Kasumi-1 (cell line): Measurements from ENCODE around the gene ZSCAN2.
"Not testable (repeated sequence)": the region's sequence is repeated elsewhere in the genome, so short reads cannot be mapped to it uniquely, and the experiment has no call there.

Experiments used
- DNase-seq, 2 experiments: peaks; one replicate each; lab custom pipeline; 2025; lab: John Stamatoyannopoulos, UW

ZSCAN2 gene

DNA sequence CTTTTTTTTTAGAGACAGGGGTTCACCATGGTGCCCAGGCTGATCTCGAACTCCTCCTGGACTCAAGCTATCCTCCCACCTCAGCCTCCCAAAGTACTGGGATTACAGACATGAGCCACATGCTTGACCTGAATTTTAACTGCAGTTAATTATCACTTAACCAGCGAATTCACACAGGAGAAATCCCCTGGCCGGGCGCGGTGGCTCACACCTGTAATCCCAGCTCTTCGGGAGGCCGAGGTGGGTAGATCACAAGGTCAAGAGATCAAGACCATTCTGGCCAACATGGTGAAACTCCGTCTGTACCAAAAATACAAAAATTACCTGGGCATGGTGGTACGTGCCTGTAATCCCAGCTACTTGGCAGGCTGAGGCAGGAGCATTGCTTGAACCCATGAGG is 41.1 kb downstream of the ZSCAN2 start:
- DNase-seq: not testable (repeated sequence)

DNA sequence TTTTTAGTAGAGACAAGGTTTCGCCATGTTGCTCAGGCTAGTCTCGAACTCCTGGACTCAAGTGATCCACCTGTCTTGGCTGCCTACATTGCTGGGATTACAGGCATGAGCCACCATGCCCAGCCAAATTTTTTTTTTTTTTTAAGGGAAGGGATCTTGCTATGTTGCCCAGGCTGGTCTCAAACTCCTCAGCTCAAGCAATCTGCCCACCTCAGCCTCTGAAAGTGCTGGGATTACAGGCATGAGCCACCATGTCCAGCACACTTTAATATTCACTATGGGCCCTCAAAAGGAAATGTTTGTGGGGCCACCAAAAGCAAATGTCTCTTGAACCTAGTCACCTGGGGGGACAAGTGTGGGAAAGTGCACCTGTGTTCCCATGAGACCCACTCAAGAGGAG is 41.8 kb downstream of the ZSCAN2 start:
- DNase-seq: not testable (repeated sequence)

DNA sequence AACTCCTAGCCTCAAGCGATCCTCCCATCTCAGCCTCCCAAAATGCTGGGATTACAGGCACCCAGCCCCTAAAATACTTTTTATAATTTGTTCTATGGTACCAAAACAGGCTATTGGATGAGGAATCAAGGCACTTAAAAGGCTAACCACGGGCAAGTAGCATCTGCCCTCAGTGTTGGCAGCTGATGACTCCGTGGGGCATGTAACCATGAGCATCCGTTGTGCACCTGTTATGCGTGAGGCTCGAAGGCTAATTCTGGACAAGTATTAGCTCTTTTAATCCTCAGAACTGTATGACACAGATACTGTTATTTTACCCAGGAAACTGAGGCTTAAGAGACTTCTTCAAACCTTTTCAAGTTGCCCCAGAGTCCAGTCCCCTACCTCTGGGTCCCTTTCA is 43.0 kb downstream of the ZSCAN2 start:
- DNase-seq: no peak

DNA sequence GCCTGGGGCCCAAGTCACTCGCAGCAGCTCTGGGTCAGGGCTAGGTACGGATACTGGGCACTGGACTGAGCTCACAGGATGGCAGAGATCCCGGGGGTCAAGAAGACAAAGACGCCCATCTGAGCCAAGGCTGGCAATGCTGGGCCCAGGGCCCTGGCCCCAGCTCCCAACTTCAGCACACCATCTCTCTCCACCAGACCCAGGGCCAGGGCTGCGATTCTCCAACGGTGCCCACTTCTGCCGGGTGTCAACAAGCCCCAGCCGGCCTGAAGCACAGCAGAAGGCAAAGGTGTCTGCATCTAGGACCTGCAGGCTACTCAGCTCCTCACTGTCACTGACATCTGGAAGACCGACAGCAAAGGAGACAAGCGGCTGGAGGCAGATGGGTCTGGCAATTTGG is 44.7 kb downstream of the ZSCAN2 start:
- DNase-seq: no peak

- no peak for DNase-seq
Observed at GRCh38 chr15:84645997-84646396, 45.2 kb downstream of the ZSCAN2 start.

- no peak for DNase-seq
Observed at GRCh38 chr15:84647726-84648125, 46.9 kb downstream of the ZSCAN2 start.

GRCh38 chr15:84648539-84648938 is 47.7 kb downstream of the ZSCAN2 start:
- DNase-seq: no peak

DNA sequence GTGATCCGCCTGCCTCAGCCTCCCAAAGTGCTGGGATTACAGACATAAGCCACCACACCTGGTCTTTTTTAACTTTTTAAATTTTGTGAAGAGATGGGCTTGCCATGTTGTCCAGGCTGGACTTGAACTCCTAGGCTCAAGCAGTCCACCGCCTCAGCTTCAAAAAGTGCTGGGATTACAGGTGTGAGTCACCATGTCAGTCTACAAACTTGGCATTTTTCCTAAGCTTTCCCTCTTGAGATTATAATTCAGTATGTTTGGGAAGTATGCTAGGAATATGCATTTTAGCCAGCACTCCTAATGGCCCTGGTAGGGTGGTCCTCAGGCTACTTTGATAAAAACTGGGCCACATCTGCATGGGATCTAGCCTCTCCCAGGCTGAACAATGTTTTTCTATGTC is 48.9 kb downstream of the ZSCAN2 start:
- no peak for DNase-seq

GRCh38 chr15:84653584-84653909 is 52.7 kb downstream of the ZSCAN2 start:
- DNase-seq: no peak

DNA sequence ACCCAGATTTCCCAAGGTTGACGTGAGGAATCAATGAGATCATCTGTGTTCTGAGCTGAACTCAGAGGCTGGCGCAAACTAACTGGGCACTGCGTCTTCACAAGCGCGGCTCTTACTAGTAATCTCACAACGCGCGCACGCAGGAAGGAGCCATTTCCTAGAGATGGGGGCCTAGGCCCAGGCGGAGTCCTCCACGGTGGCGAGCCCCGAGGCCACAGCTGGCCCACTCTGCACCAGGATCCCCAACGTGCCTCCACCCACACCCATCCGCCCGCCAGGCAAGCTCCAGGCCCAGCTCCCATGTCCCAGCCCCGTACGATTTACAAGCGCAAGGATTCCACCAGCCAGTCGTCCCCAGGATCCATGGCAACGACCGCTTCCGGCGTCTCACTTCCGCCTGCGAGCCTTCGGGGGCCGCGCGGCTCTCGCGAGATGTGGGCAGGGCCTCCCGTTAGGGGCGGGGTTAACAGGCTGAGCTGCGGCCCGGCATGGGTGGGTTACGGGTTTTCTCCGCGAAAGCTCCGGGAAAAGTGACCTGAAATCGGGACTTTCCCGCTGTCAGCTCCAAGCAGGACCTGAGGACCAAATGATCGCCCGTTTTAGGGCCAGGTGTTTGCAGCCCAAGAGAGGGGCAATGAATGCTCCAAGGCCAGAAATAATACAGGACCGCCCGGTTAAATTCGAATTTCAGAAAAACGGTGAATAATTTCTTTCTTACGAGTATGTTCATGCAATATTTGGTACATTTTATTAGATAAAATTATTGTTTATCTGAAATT is 53.3 kb downstream of the ZSCAN2 start, which contains the start of gene WDR73:
TSS of gene WDR73 (minus strand) at position 374 of the 779 bp plus-strand sequence. CDS start at position 365, 9 bp downstream.
- DNase-seq: peak; percentile 86 to 90

GRCh38 chr15:84654689-84655453 is 54.1 kb downstream of the ZSCAN2 start:
- peak; percentile 88 to 94 for DNase-seq

DNA sequence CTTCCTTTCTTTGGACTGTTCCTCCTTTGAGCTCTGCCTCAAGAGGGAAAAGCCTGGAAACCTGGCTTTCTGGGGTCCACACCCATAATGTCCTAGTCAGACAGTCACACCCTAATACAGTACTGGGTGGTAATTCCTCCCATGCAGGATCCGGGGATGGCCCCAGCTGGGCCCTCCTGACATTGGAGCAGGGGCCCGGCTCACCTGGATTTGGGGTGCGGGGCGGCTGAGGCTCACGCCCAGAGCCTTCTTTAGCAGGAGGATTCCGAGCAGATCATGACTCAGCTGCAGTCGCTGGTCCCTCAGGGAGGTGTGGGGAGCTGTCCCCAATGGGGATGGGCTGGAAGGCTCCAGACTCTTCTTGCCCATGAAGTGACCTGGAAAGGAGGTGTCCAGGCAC is 56.2 kb downstream of the ZSCAN2 start:
- DNase-seq: no peak

- DNase-seq: no peak
Observed at GRCh38 chr15:84657748-84658079, 56.9 kb downstream of the ZSCAN2 start.

DNA sequence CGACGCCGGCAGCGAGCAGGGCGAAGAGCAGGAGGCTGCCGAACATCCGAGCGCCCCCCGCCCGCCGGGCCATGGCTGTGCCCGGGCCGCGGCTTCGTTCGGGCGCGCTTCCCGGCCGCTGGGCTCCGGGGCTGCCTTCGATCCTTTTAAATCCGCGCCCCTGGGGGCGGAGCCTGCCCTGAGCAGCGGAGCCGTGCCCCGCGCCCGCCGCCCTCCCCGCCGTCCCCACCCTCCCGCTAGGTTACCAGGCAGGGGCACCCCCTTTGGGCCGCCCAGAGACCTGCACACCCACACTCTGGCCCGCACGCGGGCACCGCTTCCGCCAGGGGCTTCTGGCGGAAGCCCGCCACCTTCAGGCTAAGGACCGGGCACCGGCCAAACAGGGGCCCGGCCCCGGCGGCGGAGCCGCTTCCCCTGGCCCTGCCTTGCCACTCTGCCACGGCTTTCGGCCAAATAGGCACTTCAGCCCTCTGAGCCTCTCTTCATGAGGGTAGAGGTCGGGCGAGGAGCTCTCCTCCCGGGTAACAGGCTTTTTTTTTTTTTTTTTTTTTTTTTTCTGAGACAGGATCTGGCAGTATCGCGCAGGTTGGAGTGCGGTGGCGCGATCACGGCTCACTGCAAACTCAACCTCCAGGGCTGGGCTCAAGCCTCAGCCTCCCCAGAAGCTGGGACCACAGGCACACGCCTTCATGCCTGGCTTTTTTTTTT is 57.4 kb downstream of the ZSCAN2 start, which contains the start of gene NMB:
TSS of gene NMB (minus strand) at position 120 of the 708 bp plus-strand sequence. CDS start at position 73, 47 bp downstream.
- peak; percentile 71 to 79 for DNase-seq

DNA sequence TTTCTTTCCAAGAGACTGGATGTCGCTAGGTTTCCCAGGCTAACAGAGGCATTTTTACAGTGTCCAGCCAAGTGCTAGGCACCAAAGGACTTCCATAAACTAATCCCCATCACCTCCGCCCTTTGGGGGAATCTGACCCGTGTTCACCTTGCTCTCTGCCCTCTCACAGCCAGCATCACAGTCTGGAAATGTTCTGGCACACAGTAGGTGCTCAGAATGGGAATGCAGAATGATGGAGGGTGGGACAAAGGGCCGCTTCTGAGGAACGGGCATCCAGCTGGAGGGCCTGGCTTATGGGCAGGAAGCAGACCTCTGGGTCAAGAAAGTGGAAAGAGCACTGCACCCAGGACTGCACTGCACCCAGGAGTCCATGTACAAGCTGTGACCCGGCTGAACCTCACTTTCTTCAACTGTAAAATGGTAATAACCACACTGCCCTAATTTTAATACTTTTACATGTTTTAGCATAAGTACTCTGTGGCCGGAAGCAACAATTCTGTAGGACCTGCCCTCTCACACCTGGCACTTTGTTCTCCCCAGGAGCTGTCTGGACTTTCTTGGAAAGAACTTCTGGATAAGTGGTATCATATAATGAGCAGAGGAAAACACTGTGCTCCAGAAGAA is 58.1 kb downstream of the ZSCAN2 start:
- no peak for DNase-seq

- DNase-seq: no peak
Observed at GRCh38 chr15:84659904-84660781, 59.3 kb downstream of the ZSCAN2 start.

DNA sequence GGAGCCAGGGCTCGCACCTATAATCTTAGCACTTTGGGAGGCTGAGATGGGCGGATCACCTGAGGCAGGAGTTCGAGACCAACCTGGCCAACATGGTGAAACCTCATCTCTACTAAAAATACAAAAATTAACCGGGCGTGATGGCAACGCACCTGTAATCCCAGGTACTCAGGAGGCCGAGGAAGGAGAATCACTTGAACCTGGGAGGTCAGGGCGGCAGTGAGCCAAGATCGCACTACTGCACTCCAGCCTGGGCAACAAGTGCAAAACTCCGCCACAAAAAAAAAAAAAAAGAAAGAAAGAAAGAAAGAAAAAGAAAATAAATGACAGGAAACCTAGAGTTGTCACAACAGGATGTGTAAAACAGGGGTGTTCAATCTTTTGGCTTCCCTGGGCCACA is 60.2 kb downstream of the ZSCAN2 start:
- no peak for DNase-seq

DNA sequence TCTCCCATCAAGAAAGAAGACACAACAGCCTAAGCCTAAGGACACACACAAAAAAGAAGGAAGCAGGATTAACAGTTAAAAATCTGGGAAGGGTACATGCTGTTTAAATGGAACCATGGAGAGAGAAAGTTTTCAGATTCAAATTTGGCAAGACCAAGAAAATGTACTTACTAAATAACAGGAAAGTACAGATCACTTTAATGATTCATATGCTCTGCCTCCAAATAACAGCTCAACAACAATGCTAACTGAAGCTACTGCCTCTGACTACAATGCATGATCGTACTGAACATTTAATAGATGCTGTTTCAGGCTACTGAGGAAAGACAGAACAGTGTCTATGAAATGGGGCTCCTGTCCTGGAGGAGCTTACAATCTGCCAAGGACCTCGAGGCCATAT is 65.6 kb downstream of the ZSCAN2 start:
- no peak for DNase-seq

DNA sequence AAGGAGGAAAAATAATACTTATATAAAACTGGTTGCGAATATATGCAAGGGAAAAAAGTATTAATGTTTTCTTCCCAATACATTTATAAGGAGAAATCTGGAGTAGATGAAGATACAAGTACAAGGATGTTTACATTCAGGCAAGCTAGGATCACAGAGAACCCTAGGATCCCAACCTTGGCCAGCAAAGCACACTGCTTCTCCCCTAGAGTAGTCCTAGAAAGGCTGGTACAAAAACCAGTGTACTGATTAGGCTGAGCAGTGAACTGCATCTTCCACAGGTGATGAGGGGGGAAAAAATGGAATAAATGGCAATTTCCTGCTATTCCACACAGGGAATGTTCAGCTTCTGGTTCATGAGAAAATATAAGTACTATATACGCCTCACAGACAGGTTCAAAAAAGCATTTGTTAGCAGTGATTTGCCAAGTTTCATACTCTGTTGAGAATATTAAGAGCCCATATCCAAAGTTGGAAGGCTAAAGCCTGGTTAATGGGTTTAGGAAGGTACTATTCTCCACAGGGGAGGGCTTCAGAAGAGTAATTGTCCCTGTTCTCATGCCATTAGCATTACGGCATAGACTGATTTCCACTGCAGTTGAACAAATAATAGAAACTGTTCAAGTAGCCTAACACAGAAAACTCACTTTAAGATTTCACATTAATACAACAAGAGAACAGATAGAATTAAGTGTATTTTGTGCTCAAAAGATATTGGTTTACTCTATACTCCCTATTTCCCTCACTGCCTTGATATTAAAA is 67.6 kb downstream of the ZSCAN2 start:
- DNase-seq: no peak

DNA sequence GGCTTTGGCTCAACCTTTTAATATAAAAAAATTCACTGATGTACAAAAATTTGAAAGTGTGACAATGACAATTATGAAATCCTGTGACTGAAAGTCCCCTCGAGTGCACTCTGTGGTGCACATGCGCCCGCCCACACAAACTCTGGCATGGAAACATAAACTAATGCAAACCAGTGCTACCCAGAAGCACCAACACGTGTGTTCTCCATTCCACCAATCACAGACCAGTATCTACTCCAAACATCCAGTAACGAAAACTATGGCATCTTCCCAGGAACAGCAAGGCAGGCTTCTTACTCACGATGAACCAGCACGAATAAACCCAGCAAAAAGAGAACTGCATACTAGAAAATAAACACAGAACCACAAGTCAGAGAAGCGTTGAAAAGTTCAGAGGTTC is 68.9 kb downstream of the ZSCAN2 start:
- no peak for DNase-seq

DNA sequence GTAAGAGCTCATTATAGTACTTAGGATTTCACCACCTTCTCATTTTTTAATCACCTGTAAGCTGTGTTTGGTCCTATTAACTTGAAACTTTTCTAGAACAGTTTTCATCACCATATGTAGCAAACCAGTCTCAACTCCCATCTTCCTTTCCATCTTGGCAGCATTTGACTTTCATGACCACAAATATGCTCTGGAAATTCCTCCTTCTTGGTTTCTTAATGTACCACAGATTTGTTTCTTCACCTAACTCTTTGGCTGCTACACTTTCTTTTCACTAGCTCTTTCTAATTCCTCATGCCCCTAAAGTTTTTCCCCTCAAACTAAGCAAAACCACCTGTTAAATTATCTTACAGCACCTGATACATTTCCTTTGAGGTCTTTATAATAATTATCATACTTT is 70.4 kb downstream of the ZSCAN2 start:
- no peak for DNase-seq
